Tibial nerve (tissue), 4 donors: ENCODE measurements around the gene VENTX. TPM values are rescaled to one million over a fixed set of nuclear protein-coding genes. Genes with fewer than 3 reads are reported as not detected.
"Not testable (repeated sequence)": the region's sequence is repeated elsewhere in the genome, so short reads cannot be mapped to it uniquely, and the experiment has no call there.

Experiments
- DNase-seq, 2 donors: peaks; one replicate each; pipeline ENCODE4 v3.0.0-alpha.2; 2019; ENCODE audit warnings: low spot score in 2 of 2
- H3K27ac ChIP-seq, 4 donors: fragments of 200-600 bp; sonication (generic) in 3 of 4; one replicate each; pipeline ENCODE4 v1.5.1; 2017 to 2019; ENCODE audit warnings: mild to moderate bottlenecking in 1 of 4
- H3K27me3 ChIP-seq, 2 donors: fragments of 200-600 bp; sonication (generic) in 1 of 2; one replicate each; pipeline versions ENCODE4 v1.5.1 to v1.6.0; 2017 to 2019
- H3K36me3 ChIP-seq, 3 donors: fragments of 200-600 bp; sonication (generic); one replicate each; pipeline ENCODE4 v1.5.1; 2018 to 2019
- H3K4me1 ChIP-seq, 4 donors: fragments of 200-600 bp; sonication (generic) in 3 of 4; one replicate each; pipeline ENCODE4 v1.5.1; 2017 to 2019
- H3K4me3 ChIP-seq, 4 donors: fragments of 200-600 bp; sonication (generic) in 3 of 4; one replicate each; pipeline ENCODE4 v1.5.1; 2017 to 2019; ENCODE audit warnings: mild to moderate bottlenecking in 1 of 4, moderate library complexity in 1 of 4
- H3K9me3 ChIP-seq, 4 donors: fragments of 200-600 bp; sonication (generic) in 3 of 4; one replicate each; pipeline ENCODE4 v1.5.1; 2017 to 2019
- EP300 ChIP-seq, 2 donors: sonication (generic); formaldehyde crosslinking; IDR thresholded peaks; one replicate each; pipeline ENCODE4 v1.6.1; 2017; ENCODE audit warnings: antibody characterized with exemption in 2 of 2, mild to moderate bottlenecking in 1 of 2
- POLR2A ChIP-seq, 2 donors: fragments of 450-650 bp; IDR thresholded peaks; one replicate each; pipeline ENCODE4 v1.6.1; 2017; ENCODE audit warnings: antibody characterized with exemption in 2 of 2, mild to moderate bottlenecking in 2 of 2, moderate library complexity in 2 of 2
- WGBS, 2 donors: methylation state at CpG; one replicate each; pipeline ENCODE4 v1.1.5; 2018; 5-methylcytosine and 5-hydroxymethylcytosine counted together
- total RNA-seq, 4 donors: library from RNA; depleted of rRNA; stranded (reverse); fragments of >200 nt; gene quantifications; one replicate each; pipeline ENCODE4 v1.1.0, GENCODE V29; 2016
- TF ChIP-seq, protein P1 (sequence below), 5 experiments: fragments of 200-600 bp in 3 of 5; fragments of 450-650 bp in 2 of 5; sonication (generic) in 3 of 5; IDR thresholded peaks; one replicate each; pipeline ENCODE4 v1.5.1; 2016 to 2019; ENCODE audit warnings: antibody characterized with exemption in 5 of 5, mild to moderate bottlenecking in 3 of 5, moderate library complexity in 2 of 5

The VENTX gene
- total RNA-seq, 4 donors from 2014 or later, result 2.5 to 10.5 (median 4.9) TPM

GRCh38 chr10:133215586-133215985 is 22.1 kb upstream of the VENTX start:
- WGBS, 2 donors, result 89 to 91% methylated on average over 18 to 25 of the region's 27 CpGs
- TF ChIP-seq, protein P1, sequence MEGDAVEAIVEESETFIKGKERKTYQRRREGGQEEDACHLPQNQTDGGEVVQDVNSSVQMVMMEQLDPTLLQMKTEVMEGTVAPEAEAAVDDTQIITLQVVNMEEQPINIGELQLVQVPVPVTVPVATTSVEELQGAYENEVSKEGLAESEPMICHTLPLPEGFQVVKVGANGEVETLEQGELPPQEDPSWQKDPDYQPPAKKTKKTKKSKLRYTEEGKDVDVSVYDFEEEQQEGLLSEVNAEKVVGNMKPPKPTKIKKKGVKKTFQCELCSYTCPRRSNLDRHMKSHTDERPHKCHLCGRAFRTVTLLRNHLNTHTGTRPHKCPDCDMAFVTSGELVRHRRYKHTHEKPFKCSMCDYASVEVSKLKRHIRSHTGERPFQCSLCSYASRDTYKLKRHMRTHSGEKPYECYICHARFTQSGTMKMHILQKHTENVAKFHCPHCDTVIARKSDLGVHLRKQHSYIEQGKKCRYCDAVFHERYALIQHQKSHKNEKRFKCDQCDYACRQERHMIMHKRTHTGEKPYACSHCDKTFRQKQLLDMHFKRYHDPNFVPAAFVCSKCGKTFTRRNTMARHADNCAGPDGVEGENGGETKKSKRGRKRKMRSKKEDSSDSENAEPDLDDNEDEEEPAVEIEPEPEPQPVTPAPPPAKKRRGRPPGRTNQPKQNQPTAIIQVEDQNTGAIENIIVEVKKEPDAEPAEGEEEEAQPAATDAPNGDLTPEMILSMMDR (IDR thresholded peaks at IDR 0.05), result no peak
- TF ChIP-seq POLR2A (IDR thresholded peaks at IDR 0.05) (no peak), EP300 (IDR thresholded peaks at IDR 0.05) (no peak)
- H3K4me3 ChIP-seq, result no peak overlapping the region
- peaks cover 0 to 19% of the 10 kb centered on the region in 2 donors for H3K27me3 ChIP-seq
- no peak for DNase-seq
- H3K4me1 ChIP-seq, result no peaks in the 10 kb centered on the region
- no peaks in the 10 kb centered on the region for H3K9me3 ChIP-seq
- no peak overlapping the region for H3K27ac ChIP-seq
- H3K36me3 ChIP-seq, result no peaks in the 10 kb centered on the region

DNA sequence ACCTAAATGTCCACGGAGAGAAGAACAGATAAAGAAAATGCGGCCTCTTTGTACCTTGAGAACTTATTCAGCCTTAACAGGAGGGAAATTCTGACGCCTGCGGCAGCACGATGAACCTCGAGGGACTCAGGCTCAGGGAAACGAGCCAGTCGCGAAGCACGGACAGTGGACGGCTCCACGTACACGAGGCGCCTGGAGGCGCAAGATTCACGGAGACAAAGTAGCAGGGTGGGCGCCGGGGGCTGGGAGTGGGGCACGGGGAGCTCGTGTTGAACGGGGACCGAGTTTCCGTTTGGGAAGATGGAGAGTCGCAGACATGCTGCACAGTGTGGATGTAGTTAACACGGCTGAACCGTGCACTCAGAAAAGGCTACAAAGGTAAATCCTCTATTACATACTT is 20.9 kb upstream of the VENTX start:
- Histone ChIP-seq H3K27me3 (peaks cover 0 to 19% of the 10 kb centered on the region in 2 donors), H3K4me1 (no peaks in the 10 kb centered on the region), H3K4me3 (no peak overlapping the region), H3K36me3 (no peaks in the 10 kb centered on the region), H3K27ac (no peak overlapping the region), H3K9me3 (no peaks in the 10 kb centered on the region)
- no peak for TF ChIP-seq POLR2A (IDR thresholded peaks at IDR 0.05)
- WGBS, 2 donors, result 74 to 83% methylated on average over 26 of the region's 26 CpGs
- DNase-seq, result no peak

DNA sequence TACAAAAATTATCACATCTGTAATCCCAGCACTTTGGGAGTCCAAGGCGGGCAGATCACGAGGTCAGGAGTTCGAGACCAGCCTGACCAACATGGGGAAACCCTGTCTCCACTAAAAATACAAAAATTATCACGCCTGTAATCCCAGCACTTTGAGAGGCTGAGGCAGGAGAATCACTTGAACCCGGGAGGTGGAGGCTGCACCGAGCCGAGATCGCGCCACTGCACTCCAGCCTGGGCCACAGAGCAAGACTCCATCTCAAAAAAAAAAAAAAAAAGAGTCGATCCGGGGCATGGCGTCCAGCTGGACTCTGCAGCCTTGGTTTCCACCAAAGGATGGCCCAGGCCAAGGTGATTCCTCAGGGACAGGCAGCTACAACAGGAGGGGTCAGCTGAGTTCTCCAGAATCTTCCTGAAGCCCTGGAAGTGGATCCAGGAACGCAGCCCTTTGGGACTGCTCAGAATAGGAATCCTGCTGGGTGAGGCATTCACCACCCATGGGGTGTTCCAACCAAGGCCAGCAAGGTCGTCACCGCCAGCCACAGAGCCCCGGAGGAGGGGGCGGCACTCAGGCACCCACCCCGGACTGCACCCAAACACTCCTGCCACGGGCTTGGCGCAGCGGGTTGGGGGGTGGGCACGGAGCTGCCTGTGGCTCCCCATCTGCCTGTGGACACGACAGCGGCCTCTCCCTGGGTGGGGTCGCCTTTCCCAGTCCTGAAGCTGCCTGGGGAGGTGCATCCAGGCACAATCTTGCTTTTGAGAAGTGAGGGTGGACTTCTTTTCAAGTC is 19.7 kb upstream of the VENTX start:
- Histone ChIP-seq H3K27me3 (peaks cover 0 to 19% of the 10 kb centered on the region in 2 donors), H3K9me3 (no peaks in the 10 kb centered on the region), H3K4me1 (no peaks in the 10 kb centered on the region), H3K36me3 (no peaks in the 10 kb centered on the region), H3K4me3 (no peak overlapping the region), H3K27ac (no peak overlapping the region)
- TF ChIP-seq POLR2A (IDR thresholded peaks at IDR 0.05) (no peak), EP300 (IDR thresholded peaks at IDR 0.05) (no peak)
- no peak for DNase-seq
- WGBS, 2 donors, result 82 to 85% methylated on average over 21 to 25 of the region's 25 CpGs

DNA sequence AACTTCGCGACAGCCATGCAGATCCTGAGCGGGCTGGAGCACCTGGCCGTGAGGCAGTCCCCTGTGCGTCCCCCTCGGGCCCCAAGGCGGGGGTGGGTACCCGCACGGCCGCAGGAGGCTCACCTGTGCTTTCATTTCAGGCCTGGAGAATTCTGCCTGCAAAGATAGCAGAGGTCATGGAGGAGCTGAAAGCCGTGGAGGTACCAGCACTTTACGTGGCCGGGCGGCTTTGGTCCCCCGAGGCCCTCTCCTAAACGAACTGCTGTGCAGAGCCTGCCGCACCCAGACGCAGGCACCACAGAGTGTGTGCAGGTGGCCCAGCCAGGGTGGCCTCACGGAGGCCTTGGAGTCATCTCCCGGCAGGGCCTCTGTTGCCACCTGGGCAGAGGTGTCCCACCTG is 18.8 kb upstream of the VENTX start:
- Histone ChIP-seq H3K27me3 (peaks cover 0 to 19% of the 10 kb centered on the region in 2 donors), H3K9me3 (no peaks in the 10 kb centered on the region), H3K4me1 (no peaks in the 10 kb centered on the region), H3K27ac (no peak overlapping the region), H3K36me3 (no peaks in the 10 kb centered on the region), H3K4me3 (no peak overlapping the region)
- TF ChIP-seq, protein P1 (IDR thresholded peaks at IDR 0.05), result no peak
- TF ChIP-seq POLR2A (IDR thresholded peaks at IDR 0.05) (no peak), EP300 (IDR thresholded peaks at IDR 0.05) (no peak)
- no peak for DNase-seq
- 85 to 89% methylated on average over 10 to 19 of the region's 20 CpGs for WGBS, 2 donors

- TF ChIP-seq, protein P1 (IDR thresholded peaks at IDR 0.05), result no peak
- TF ChIP-seq POLR2A (IDR thresholded peaks at IDR 0.05) (no peak), EP300 (IDR thresholded peaks at IDR 0.05) (no peak)
- H3K36me3 ChIP-seq, result no peaks in the 10 kb centered on the region
- no peaks in the 10 kb centered on the region for H3K9me3 ChIP-seq
- H3K4me3 ChIP-seq, result no peak overlapping the region
- no peaks in the 10 kb centered on the region for H3K4me1 ChIP-seq
- 17% methylated on average over 7 of the region's 28 CpGs; no CpG with 5 or more reads in 1 of the 2 donors for WGBS, 2 donors
- peaks cover 0 to 17% of the 10 kb centered on the region in 2 donors for H3K27me3 ChIP-seq
- no peak for DNase-seq
- H3K27ac ChIP-seq, result no peak overlapping the region
Observed at GRCh38 chr10:133219782-133220181, 17.9 kb upstream of the VENTX start.

- H3K27me3 ChIP-seq, result peaks cover 0 to 33% of the 10 kb centered on the region in 2 donors
- DNase-seq, result no peak
- WGBS, 2 donors, result 91 to 92% methylated on average over 11 of the region's 11 CpGs
- H3K4me3 ChIP-seq, result no peak overlapping the region
- H3K9me3 ChIP-seq, result no peaks in the 10 kb centered on the region
- TF ChIP-seq EP300 (IDR thresholded peaks at IDR 0.05), result no peak
- TF ChIP-seq, protein P1 (IDR thresholded peaks at IDR 0.05), result no peak
- TF ChIP-seq POLR2A (IDR thresholded peaks at IDR 0.05), result no peak
- no peak overlapping the region for H3K27ac ChIP-seq
- no peaks in the 10 kb centered on the region for H3K36me3 ChIP-seq
- H3K4me1 ChIP-seq, result no peaks in the 10 kb centered on the region
Observed at GRCh38 chr10:133221331-133221730, 16.3 kb upstream of the VENTX start.

GRCh38 chr10:133221756-133222155 is 15.9 kb upstream of the VENTX start:
- not testable (repeated sequence) for H3K36me3 ChIP-seq, H3K4me1 ChIP-seq, DNase-seq, H3K27ac ChIP-seq, H3K4me3 ChIP-seq, H3K9me3 ChIP-seq
- WGBS, 2 donors, result 82 to 93% methylated on average over 21 to 22 of the region's 22 CpGs
- H3K27me3 ChIP-seq, result peaks cover 0 to 37% of the 10 kb centered on the region in 2 donors
